ENCODE results near the gene HOXC10.
A peak's percentile ranks its signal among the peaks of the same experiment; 100 is the strongest.

Gene HOXC10

DNA sequence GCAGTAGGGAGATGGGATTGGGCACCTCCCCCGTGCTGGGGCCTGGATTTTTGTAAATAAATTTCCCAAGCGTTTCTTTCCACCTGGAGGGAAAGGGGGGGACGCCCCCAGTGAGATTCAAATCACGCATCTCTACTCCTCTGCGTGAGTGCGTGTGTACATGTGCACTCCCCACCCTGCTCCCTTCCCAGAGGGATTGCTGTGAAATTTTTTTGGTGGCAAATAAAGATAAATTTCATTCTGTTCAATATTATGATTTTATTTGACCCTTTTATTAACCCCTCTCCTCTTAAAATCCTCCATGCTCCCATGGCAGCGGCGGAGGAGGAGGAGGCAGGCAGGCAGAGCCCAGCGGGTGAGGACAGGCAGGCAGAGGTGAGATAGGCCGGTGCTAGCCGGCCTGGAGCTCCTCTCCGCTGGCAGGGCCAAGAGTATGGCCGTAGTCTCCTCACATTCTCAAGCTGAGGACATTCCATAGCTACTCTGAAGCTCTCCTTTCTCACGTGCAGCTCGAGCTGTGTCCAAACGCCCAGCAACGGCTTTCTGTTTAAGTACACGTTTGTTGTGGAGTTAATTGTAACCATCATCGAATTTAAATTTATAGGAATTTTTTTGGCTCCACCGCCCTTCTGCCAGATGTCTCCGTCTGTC is 8.6 kb upstream of the HOXC10 start:
- no peak for TF ChIP-seq EZH2phosphoT487 (IDR thresholded peaks at IDR 0.05; ENCODE audit: low read depth)
- TF ChIP-seq, protein P1, sequence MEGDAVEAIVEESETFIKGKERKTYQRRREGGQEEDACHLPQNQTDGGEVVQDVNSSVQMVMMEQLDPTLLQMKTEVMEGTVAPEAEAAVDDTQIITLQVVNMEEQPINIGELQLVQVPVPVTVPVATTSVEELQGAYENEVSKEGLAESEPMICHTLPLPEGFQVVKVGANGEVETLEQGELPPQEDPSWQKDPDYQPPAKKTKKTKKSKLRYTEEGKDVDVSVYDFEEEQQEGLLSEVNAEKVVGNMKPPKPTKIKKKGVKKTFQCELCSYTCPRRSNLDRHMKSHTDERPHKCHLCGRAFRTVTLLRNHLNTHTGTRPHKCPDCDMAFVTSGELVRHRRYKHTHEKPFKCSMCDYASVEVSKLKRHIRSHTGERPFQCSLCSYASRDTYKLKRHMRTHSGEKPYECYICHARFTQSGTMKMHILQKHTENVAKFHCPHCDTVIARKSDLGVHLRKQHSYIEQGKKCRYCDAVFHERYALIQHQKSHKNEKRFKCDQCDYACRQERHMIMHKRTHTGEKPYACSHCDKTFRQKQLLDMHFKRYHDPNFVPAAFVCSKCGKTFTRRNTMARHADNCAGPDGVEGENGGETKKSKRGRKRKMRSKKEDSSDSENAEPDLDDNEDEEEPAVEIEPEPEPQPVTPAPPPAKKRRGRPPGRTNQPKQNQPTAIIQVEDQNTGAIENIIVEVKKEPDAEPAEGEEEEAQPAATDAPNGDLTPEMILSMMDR (IDR thresholded peaks at IDR 0.05; ENCODE audit: low read depth, low read length), result no peak
- 0 out of 2 replicates have a peak, but pooled peaks cover 5% of the 10 kb centered on the region for H3K27me3 ChIP-seq (ENCODE audit: low read depth, low read length)
- H3K36me3 ChIP-seq (replicated peaks; ENCODE audit: low read depth, low read length), result no peaks in the 10 kb centered on the region
- H3K4me1 ChIP-seq (ENCODE audit: low read length), result peaks cover 23% of the 10 kb centered on the region
- H2AFZ ChIP-seq (ENCODE audit: low read depth, low read length), result no peak overlapping the region
- no peaks in the 10 kb centered on the region for H4K20me1 ChIP-seq (ENCODE audit: insufficient read depth, low read length)
- H3K79me2 ChIP-seq (ENCODE audit: low read length), result no peaks in the 10 kb centered on the region
- H3K4me2 ChIP-seq (ENCODE audit: low read length), result no peak overlapping the region
- H3K9ac ChIP-seq (ENCODE audit: low read length), result no peak overlapping the region
- no peak overlapping the region for H3K4me3 ChIP-seq (ENCODE audit: low read length)
- no peaks in the 10 kb centered on the region for H3K9me3 ChIP-seq (ENCODE audit: insufficient read depth, low read length)
- H3K27ac ChIP-seq (ENCODE audit: low read length), result no peak overlapping the region

DNA sequence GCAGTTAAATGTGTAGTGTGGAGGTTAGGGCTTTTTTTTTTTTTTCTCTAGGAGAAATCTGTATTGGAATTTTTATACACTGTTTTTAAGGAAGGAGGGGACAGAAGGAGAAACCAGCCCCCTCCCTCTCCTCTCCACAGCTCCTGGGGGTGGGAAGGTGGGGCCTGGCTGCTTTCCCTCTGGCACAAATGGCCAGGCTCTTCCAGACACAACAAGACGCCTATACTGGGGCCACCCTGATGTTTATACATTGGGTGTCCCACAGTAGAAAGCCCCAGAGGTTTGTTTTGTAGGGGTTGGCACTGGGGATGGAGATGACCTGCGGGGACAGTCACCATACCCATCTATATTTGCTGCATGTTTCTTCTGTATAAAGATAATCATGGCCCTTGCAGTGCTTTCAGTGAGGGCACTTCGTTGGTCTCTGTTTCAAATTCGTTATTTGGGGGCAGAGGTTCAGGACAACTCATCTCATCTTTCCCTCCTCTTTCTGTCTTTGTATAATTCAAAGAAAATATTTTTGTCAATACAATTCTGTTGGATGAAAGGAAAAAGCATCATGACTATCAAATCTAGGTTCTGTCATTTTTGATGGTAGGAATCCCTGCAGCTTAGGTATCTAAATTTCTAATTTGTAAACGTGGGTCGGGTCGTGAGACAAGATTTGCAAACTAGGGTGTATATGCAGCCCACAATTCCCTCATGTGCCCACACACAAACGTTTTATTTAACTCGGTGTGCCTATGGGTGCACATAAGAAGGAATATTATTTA is 7.9 kb upstream of the HOXC10 start:
- Histone ChIP-seq H3K9me3 (ENCODE audit: insufficient read depth, low read length) (no peaks in the 10 kb centered on the region), H2AFZ (ENCODE audit: low read depth, low read length) (no peak overlapping the region), H3K4me3 (ENCODE audit: low read length) (no peak overlapping the region), H3K79me2 (ENCODE audit: low read length) (no peaks in the 10 kb centered on the region), H3K4me1 (ENCODE audit: low read length) (peaks cover 30% of the 10 kb centered on the region), H3K27me3 (ENCODE audit: low read depth, low read length) (0 out of 2 replicates have a peak, but pooled peaks cover 5% of the 10 kb centered on the region), H3K9ac (ENCODE audit: low read length) (no peak overlapping the region), H3K27ac (ENCODE audit: low read length) (no peak overlapping the region), H4K20me1 (ENCODE audit: insufficient read depth, low read length) (no peaks in the 10 kb centered on the region), H3K36me3 (replicated peaks; ENCODE audit: low read depth, low read length) (no peaks in the 10 kb centered on the region), H3K4me2 (ENCODE audit: low read length) (no peak overlapping the region)
- TF ChIP-seq EZH2phosphoT487 (IDR thresholded peaks at IDR 0.05; ENCODE audit: low read depth), result no peak

DNA sequence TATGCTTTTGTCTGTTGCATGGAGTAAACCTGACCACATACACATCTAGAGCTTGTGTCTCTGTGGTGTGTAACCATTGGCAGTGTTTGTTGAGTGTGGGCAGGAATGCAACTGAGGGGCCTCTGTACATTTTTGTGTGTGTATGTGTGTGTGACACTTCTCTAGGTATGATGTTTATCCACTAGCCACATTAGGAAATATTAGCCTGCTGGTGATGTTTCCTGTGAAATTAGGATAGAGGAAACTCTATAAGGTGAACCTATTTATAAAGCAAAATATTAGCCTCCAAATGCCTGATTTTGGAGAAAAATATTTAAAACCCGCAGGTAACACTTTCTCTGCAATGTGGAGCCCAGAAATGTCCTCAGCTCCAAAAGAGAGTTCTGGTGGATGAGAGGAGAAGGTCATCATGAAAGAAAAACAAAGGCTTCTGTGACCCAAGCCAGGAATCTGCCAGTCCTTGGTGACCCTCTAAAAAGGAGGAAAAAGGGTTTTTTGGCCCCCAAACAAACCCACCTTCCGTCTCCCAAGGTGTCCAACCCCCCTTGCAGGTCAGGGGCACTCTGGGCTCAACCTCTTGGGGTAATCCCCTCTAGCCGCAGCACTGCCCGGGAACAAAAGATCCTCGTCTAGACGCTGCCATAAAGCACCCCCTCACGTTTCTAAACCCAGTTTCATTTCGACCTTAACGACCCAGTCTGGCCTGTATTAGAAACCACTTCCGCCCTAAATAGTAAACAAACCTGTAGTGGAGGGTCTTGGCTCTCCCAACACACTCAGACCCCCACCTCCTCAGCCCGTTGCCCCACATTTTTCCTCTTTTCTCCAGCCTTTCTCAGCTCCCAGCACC is 7.1 kb upstream of the HOXC10 start:
- no peak overlapping the region for H3K4me3 ChIP-seq (ENCODE audit: low read length)

More for the DNA sequence above, 7.1 kb upstream of the HOXC10 start:
- Histone ChIP-seq H3K4me1 (ENCODE audit: low read length) (peaks cover 32% of the 10 kb centered on the region), H3K36me3 (replicated peaks; ENCODE audit: low read depth, low read length) (no peaks in the 10 kb centered on the region), H3K27ac (ENCODE audit: low read length) (no peak overlapping the region), H3K9me3 (ENCODE audit: insufficient read depth, low read length) (no peaks in the 10 kb centered on the region), H3K4me2 (ENCODE audit: low read length) (peak overlapping the region; percentile 47), H2AFZ (ENCODE audit: low read depth, low read length) (no peak overlapping the region), H3K79me2 (ENCODE audit: low read length) (no peaks in the 10 kb centered on the region), H4K20me1 (ENCODE audit: insufficient read depth, low read length) (no peaks in the 10 kb centered on the region), H3K9ac (ENCODE audit: low read length) (no peak overlapping the region), H3K27me3 (ENCODE audit: low read depth, low read length) (0 out of 2 replicates have a peak, but pooled peaks cover 5% of the 10 kb centered on the region)
- TF ChIP-seq, protein P1 (IDR thresholded peaks at IDR 0.05; ENCODE audit: low read depth, low read length), result no peak
- no peak for TF ChIP-seq EZH2phosphoT487 (IDR thresholded peaks at IDR 0.05; ENCODE audit: low read depth)
